Right lobe of liver (tissue), 6 donors: Measurements from ENCODE around the gene ERBB4. TPM values are rescaled to one million over a fixed set of nuclear protein-coding genes. Genes with fewer than 3 reads are reported as not detected.

ENCODE experiments used
- ATAC-seq, 4 donors: fragments of 200-7000 bp; cut with Tn5 transposase; one replicate each; pipeline ENCODE4 v1.9.1; 2020; ENCODE audit warnings: mild to moderate bottlenecking in 4 of 4, moderate library complexity in 4 of 4
- DNase-seq, 3 donors: peaks; one replicate each; pipeline ENCODE4 v3.0.0-alpha.2; 2020
- H3K27ac ChIP-seq, 3 donors: fragments of 200-600 bp; one replicate each; pipeline ENCODE4 v1.8.0; 2022
- H3K27me3 ChIP-seq, 2 donors: fragments of 200-600 bp; one replicate each; pipeline ENCODE4 v1.8.0; 2022
- H3K36me3 ChIP-seq, 4 donors: fragments of 200-600 bp; sonication (generic) in 1 of 4; one replicate each; pipeline versions ENCODE4 v1.5.1 to v1.8.0; 2017 to 2022; ENCODE audit warnings: control low read depth in 1 of 4
- H3K4me1 ChIP-seq, 4 donors: fragments of 200-600 bp; sonication (generic) in 1 of 4; one replicate each; pipeline versions ENCODE4 v1.5.1 to v1.8.0; 2017 to 2022; ENCODE audit warnings: control low read depth in 1 of 4
- H3K4me3 ChIP-seq, 3 donors: fragments of 200-600 bp; one replicate each; pipeline ENCODE4 v1.8.0; 2022
- H3K9me3 ChIP-seq, 4 donors: fragments of 200-600 bp; sonication (generic) in 1 of 4; one replicate each; pipeline versions ENCODE4 v1.5.1 to v1.8.0; 2017 to 2022; ENCODE audit warnings: control low read depth in 1 of 4
- CTCF ChIP-seq, 4 donors: fragments of 200-600 bp in 3 of 4; fragments of 450-650 bp in 1 of 4; IDR thresholded peaks; one replicate each; pipeline versions ENCODE4 v1.5.1 to v1.8.0; 2016 to 2022; ENCODE audit warnings: antibody characterized with exemption in 4 of 4, mild to moderate bottlenecking in 2 of 4
- POLR2A ChIP-seq: fragments of 450-650 bp; IDR thresholded peaks from one replicate; pipeline ENCODE4 v1.6.1; 2017; ENCODE audit warnings: antibody characterized with exemption, mild to moderate bottlenecking
- WGBS: methylation state at CpG from one replicate; pipeline ENCODE4 v1.1.6; 2018; ENCODE audit warnings: low coverage, low lambda C conversion rate; ENCODE audit not compliant: insufficient coverage; ENCODE audit errors: missing lambda C conversion rate; 5-methylcytosine and 5-hydroxymethylcytosine counted together
- intact Hi-C, 2 donors: fragments of 100-400 bp; cut with DNase I; formaldehyde crosslinking; loops; one replicate each; pipeline versions ENCODE4 v1.11.2 to v1.14.1; 2022
- total RNA-seq, 6 experiments: library from RNA; depleted of rRNA in 2 of 6; stranded (reverse); fragments of >200 nt in 2 of 6; fragmentation: NEBNext Ultra II Directional in 3 of 6; extraction: Animal tissue kit (Norgen Biotek cat#: 25700) in 3 of 6; gene quantifications; one replicate each; pipeline versions ENCODE4 v1.1.0 to v1.2.4, GENCODE V29; 2016 to 2023
- donor health status: DM: no; HTN: yes; CAD: no.
- donor health status: DM: no; HTN: no; CAD: no.
- donor health status: DM: no; HTN: no; CAD: no.
- donor health status: DM: no; HTN: yes; CAD: no.
- donor health status: DM: no; HTN: yes; CAD: no.

The ERBB4 gene
- total RNA-seq, 6 experiments from 2014 or later, result 0.02 to 0.59 (median 0.08) TPM; not detected in 2

GRCh38 chr2:211429256-211429920 lies 1109.2 kb downstream of the ERBB4 start:
- Histone ChIP-seq H3K4me1 (no peaks in the 10 kb centered on the region), H3K36me3 (no peaks in the 10 kb centered on the region), H3K9me3 (no peaks in the 10 kb centered on the region), H3K4me3 (no peak overlapping the region), H3K27ac (no peak overlapping the region), H3K27me3 (no peaks in the 10 kb centered on the region)
- intact Hi-C loops, result no loop called here
- ATAC-seq, result no peak
- DNase-seq, result no peak
- 66% methylated on average over 3 of the region's 3 CpGs for WGBS
- no peak for TF ChIP-seq POLR2A
- no peak for TF ChIP-seq CTCF (IDR thresholded peaks at IDR 0.05)

- no peak for ATAC-seq
- Histone ChIP-seq H3K4me1 (no peaks in the 10 kb centered on the region), H3K9me3 (no peaks in the 10 kb centered on the region), H3K36me3 (no peaks in the 10 kb centered on the region), H3K27me3 (no peaks in the 10 kb centered on the region), H3K27ac (no peak overlapping the region), H3K4me3 (no peak overlapping the region)
- no peak for TF ChIP-seq POLR2A
- no peak for TF ChIP-seq CTCF (IDR thresholded peaks at IDR 0.05)
- 23% methylated on average over 2 of the region's 2 CpGs for WGBS
- DNase-seq, result no peak
- intact Hi-C loops, result no loop called here
Observed at GRCh38 chr2:211426240-211426639, 1112.4 kb downstream of the ERBB4 start.

DNA sequence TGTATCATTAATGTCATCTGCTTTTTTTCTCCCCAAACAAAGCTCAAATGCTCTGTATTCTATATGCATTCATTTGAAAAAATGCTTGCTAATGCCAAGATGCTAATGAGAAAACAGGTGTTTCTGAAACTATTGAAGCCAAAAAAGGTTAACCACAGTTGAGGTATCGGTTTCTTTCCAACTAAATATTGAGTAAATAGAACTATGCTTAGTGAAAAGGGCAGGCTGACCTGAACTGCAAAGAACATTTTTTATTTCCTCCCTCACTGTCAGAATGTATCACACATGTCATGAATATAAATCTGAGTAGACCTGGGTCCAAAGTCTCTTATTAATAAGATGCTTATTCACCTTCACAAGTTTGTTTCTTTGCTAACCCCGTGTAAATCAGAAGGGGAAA lies 1115.6 kb downstream of the ERBB4 start:
- Histone ChIP-seq H3K36me3 (no peaks in the 10 kb centered on the region), H3K9me3 (no peaks in the 10 kb centered on the region), H3K27me3 (no peaks in the 10 kb centered on the region), H3K27ac (no peak overlapping the region), H3K4me1 (no peaks in the 10 kb centered on the region), H3K4me3 (no peak overlapping the region)
- DNase-seq (no peak), ATAC-seq (peak in 1 of 4 donors; percentile 25)
- intact Hi-C loops, result no loop called here
- WGBS, result 32% methylated on average over 2 of the region's 2 CpGs
- no peak for TF ChIP-seq CTCF (IDR thresholded peaks at IDR 0.05)
- TF ChIP-seq POLR2A, result no peak

DNA sequence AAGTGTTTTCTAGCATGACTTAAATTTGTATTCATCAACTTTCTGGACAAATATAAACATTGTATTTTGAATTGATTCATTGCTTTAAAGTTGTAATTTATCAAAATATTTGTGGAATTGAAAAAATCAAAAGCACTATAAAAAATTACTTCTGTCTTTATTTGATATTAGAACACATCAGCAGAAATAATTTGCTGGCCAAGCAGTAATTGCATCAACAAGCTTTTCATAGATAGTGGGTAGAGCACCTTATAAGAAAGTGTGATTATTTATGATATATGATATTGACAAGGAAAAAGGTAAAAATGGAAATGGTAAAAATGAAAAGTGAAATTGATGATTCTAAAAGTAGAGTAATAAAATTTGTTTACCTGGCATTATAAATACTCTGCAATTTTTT lies 1121.1 kb downstream of the ERBB4 start:
- Histone ChIP-seq H3K4me3 (no peak overlapping the region), H3K36me3 (no peaks in the 10 kb centered on the region), H3K9me3 (no peaks in the 10 kb centered on the region), H3K27ac (no peak overlapping the region), H3K4me1 (no peaks in the 10 kb centered on the region), H3K27me3 (no peaks in the 10 kb centered on the region)
- intact Hi-C loops, result no loop called here
- no peak for ATAC-seq
- DNase-seq, result no peak
- TF ChIP-seq CTCF (IDR thresholded peaks at IDR 0.05) (no peak), POLR2A (no peak)

GRCh38 chr2:211416373-211416772 lies 1122.2 kb downstream of the ERBB4 start:
- no peaks in the 10 kb centered on the region for H3K4me1 ChIP-seq
- no peak overlapping the region for H3K4me3 ChIP-seq
- H3K9me3 ChIP-seq, result no peaks in the 10 kb centered on the region
- H3K27me3 ChIP-seq, result no peaks in the 10 kb centered on the region
- H3K36me3 ChIP-seq, result no peaks in the 10 kb centered on the region
- intact Hi-C loops, result no loop called here
- no peak overlapping the region for H3K27ac ChIP-seq
- TF ChIP-seq POLR2A (no peak), CTCF (IDR thresholded peaks at IDR 0.05) (no peak)
- ATAC-seq (no peak), DNase-seq (no peak)
- WGBS, result 61% methylated on average over 2 of the region's 2 CpGs
